GM21723 (cell line): ENCODE measurements around the gene FCN3.
A peak's percentile ranks its signal among the peaks of the same experiment; 100 is the strongest.

Source experiments
- ATAC-seq: cut with Tn5 transposase; IDR thresholded peaks from one replicate; pipeline ENCODE4 v1.9.1; 2021; ENCODE audit warnings: mild to moderate bottlenecking, moderate library complexity; ENCODE audit not compliant: unreplicated experiment

Gene FCN3

DNA sequence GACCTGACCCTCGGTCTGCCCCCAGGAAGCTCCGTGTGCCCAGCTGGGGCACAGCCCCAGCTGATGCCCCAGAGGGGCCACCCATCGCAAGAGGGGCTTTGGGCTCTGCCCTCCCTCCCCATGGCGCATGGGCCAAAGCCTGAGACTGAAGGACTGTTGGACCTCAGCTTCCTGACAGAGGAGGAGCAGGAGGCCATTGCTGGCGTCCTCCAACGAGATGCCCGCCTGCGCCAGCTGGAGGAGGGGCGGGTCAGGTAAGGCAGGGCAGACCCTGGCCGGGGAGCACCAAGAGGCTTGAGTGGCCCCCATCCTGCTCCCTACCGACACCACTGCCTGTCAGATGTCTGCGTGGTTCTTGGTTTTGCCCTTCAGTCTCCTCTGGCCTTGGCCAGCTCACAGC, 29.4 kb downstream of the FCN3 start:
- ATAC-seq: no peak

GRCh38 chr1:27343639-27344025, 31.0 kb downstream of the FCN3 start:
- no peak for ATAC-seq

DNA sequence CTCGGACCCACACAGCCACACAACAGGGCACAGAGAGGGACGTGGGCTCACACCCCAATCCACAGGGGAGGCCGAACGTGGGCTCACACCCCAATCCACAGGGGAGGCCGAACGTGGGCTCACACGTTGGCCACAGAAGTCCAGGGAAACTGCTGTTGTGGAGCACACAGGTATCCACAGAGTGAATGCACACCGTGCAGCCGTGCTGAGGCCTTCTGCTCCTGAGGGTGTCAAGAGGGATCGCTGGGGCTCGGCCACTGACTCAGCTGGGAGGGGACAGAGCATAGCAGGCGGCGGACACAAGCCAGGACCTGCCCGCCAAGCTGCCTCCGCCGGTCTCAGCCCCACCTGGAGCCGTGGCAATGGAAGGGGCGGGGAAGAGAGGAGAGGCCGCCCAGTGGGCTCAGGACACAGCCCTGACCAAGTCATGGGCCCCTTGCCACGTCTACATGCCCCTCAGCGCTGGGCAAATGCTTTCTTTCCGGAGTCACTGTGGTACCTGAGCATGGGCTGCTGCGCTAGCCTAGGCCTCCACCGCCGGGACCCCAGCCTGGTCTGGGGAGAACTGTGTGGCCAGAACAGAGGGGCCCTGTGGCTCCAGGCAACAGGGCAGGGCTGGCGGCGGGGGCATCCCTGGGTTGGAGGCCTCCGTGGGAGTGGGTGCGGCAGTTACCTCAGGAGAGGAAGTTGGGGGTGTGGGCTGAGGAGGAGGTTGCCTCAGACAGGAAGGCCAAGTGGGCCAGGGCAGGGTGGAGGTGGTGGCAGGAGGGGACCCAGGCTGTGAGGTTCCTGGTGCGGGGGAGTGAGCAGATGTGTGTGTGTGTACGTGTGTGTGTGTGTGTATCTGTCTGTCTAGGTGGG, 31.6 kb downstream of the FCN3 start:
- ATAC-seq: peak; percentile 36

- ATAC-seq: peak; percentile 11
These were observed 32.2 kb downstream of the FCN3 start for GRCh38 chr1:27342391-27342777.

DNA sequence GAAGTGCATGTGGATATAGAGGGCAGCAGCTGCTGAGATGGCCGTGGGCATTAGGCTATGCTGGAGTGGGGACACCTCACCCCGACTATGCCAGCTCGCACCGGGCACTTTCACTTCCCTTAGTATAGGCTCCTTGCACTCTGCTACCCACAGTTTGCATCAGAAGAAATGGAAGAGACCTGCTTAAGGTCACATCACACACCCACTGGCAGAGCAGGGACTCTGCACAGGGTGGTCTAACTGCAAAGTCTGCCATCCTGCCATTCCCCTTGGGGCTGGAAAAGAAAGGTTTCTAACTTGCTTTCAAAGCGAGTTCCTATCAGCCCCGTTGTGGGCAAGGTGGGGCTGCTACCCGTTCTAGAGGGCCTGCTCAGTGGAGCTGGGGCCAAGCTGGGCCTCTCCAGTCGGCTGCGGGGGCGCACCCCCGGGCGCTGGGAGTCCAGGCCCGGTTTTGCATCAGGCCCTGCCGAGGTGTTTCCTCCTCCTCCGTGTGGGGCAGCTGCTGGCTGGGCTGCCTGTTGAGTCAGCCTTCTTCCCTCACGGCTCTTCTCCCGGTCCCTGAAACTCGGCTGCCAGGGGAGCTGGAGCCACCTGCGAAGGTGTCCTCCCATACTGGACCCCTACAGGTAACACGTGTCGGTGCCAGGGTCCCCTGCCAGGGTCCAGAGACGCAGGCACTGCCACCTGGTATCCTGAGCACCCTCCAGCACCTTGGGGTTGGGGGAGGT, 32.9 kb downstream of the FCN3 start, which contains the start of gene SYTL1:
Gene SYTL1, plus strand, starts transcription at position 498 of the 728 bp plus-strand sequence. CDS start 3,313 bp downstream, outside the sequence.
- peak; percentile 64 for ATAC-seq

DNA sequence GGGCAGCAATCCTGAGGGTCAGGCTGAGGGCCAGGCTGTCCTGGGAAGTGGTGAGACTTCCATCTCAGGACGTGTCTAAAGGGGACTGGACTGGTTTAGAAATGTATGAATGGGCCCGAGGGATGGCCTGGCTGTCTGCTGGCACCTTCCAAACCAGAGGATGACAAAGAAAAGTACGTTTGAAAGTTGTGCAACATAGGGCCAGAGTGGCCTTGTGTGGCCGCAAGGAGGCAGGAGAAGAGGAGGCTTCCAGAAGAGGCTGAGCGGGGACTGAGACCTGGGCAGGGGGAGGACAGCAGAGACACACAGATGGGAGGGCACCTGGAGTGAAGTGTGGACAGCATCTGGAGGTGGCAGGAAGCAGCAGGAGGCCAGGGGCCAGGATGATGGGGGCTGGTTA, 35.4 kb downstream of the FCN3 start:
- no peak for ATAC-seq

- no peak for ATAC-seq
These were observed 35.9 kb downstream of the FCN3 start for GRCh38 chr1:27338751-27339150.

DNA sequence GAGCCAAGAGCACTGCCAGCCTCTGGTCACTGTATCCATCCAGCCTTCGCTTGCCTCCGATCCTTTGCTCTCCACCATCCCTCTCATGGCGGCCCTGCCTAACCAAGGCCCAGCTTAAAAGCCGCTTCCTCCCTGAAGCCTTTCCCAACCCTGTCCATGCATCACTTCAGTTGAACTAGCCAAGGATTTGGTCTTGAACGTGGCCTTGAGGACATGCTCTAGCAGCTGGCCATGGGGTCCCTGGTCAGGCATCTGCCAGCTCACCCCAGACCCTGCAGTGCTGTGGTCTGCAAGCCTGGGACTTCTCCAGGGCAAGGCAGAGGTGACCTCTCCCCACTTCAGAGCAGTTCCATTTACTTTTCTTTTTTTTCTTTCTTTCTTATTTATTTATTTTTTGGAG, 37.9 kb downstream of the FCN3 start:
- no peak for ATAC-seq

DNA sequence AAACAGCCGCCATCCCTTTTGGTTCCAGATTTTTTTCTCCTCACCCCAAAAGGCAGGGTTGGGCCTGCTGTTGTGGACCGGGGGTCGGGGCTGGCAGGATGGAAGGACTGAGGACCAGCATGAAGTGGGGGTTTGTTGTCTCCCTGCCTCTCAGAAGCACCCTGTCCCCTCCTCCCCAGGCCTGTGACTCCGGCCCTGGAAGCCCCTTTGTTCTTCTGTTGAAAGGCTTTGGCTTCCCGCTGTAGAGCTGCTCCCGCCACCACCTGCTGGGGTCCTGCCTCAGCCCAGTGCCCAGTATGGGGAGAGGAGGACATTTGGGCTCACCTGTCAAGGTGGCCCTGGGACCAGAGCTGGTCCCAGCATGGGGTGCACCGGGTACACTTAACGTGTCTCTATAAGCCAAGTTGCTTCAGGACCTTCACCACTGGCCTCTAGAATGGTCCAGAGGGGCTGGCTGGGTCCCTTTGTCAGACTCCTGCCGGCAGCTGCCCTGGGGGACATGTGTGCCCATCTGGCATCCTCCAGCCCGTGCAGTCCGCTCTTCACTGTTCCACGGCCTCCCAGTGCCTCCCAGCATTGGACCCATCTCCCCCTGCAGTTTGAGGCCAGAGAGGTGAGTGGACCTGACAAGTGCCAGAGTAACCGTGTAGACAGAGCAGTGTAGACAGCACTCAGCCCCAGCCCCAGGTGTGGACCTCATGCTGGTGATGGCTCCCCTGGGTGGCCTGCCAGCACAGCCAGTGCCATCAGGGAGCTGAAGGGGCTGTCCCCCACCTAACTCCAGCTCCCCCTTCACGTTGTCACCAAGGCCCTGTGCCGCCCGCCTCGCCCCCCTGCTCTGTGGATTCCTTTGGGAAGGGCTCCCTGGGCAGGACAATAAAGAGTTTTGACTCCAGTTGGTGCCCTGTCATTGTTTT, 38.9 kb downstream of the FCN3 start:
- ATAC-seq: no peak

DNA sequence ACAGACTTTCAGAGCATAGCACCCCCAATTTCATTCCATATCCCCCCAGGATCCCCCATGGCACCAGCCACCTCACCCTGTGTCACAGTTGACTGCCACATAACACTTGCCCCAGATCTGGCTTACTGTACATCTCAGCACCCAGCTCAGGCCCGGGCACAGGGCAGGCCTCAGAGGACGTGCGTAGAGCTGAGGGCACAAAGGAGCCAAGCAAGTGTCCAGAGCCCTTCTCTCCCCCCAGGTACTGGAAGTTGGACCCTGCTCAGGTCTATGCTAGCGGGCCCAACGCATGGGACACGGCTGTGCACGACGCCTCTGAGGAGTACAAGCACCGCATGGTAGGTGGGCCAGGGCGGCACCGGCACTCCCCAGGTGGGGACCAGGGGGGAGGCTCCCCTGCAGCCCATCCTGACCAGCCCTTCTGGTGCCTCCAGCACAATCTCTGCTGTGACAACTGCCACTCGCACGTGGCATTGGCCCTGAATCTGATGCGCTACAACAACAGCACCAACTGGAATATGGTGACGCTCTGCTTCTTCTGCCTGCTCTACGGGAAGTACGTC, 40.8 kb downstream of the FCN3 start:
- no peak for ATAC-seq

DNA sequence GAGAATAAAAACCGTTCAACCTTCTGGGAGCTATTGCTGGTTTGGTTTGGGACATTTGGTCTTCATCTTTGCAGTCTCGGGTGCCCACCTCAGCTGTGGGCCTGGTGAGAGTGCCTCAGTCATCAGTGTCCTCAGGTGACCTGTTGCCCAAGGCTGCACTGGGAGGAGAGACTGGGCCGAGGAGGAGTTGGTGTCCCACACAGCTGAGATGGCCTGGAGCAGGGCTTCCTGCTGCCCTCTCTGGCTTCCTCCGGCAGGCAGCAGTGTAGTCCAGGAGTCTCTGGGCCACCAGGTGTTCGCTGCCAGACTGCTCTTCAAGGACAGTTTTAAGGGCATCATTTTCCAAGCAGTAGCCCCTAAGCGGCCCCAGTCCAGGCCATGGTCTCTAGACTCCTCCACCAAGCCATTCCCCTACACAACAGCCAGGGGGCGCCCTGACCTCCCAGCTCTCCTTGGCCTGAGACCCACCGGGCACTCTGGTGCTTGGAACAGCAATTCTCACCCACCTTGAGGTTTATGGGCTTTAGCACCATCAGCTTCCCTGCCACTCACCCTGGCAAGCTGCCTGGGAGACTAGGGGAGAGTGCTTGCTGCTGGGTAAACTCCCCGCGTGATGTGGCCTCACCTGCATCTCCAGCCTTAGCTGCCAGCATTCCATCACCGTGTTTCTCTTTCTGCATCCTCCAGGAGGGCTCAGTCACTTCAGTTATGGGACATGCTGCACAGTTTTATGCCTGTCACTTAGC, 41.9 kb downstream of the FCN3 start:
- ATAC-seq: no peak

DNA sequence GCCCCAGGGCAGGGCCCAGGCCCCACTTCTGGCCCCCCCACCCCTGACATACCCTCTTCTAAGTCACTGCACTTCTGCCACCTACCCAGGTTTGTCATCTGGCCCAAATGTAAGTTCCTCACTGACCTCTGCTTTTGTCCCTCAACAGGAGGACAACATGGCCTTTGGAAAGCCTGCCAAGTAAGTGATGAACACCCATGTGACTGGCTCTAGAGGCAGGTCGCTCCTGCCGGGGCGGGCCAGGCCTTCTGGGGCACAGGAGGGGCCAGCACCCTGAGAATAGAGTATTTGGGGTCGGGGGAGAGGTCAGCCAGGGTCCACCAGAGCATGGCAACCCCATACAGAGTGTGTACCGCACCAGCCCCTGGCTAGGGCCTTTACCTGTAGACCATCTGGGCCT, 42.7 kb downstream of the FCN3 start:
- ATAC-seq: no peak

- ATAC-seq: no peak
These were observed 43.2 kb downstream of the FCN3 start for GRCh38 chr1:27331426-27331825.

- ATAC-seq: no peak
These were observed 43.8 kb downstream of the FCN3 start for GRCh38 chr1:27330786-27331185.

DNA sequence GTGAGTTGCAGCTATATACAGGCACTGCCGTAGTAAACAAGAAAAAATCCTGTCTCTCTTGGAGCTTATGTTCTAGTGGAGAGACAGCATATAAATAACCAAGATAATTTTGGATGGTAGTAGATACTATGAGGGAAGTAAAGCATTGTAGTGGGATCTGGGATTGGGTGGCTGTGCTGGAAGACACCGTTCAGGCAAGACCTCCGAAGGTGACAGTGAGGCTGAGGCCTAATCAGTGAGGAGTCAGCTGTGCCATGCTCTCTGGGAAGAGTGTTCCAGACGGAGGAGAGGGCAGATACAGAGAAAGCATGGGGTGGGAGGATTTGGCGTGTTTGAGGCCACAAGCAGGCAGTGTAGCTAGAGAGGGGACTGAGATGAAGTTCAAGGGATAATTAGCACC, 46.7 kb downstream of the FCN3 start:
- ATAC-seq: no peak

DNA sequence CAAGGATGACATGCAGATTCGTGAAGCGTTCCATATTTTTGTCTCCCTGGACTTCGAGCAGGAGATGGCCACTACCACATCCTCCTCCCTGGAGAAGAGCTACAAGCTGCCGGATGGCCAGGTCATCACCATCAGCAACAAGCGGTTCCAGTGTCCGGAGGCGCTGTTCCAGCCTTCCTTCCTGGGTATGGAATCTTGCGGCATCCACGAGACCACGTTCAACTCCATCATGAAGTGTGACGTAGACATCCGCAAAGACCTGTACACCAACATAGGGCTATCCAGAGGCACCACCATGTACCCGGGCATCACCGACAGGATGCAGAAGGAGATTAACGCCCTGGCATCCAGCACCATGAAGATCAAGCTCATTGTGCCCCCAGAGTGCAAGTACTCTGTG, 49.3 kb downstream of the FCN3 start:
- no peak for ATAC-seq

DNA sequence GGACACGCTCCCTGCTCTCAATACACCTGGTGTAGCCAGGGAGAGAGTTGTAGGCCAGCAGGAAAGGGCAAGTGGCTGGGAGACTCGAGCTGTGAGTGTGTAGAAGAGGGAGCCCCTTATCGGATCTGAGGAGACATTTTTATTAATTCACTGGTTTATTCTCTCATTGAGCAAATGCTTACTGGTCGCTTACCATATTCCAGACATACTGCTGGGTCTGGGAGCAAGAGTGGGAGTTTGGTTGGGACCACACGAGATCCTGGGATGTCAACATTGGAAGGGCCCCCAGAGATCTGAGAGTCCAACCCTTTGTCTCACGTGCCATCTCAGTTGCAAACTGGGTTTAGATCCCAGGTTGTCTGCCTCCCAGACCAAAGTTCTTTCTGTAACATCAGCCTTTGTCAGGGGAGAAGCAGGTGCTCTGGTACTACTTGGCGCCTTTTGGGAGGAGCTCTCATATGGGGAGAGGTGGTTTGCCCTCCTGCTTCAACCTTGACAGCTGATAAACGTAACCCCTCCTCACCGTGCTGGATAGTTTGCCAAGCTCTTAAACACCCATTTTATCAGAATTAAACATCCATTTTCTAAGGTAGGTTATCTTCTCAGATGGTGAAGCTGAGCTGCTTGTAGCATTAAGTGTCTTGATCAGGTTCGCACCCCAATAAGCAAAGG, 51.9 kb downstream of the FCN3 start:
- no peak for ATAC-seq

DNA sequence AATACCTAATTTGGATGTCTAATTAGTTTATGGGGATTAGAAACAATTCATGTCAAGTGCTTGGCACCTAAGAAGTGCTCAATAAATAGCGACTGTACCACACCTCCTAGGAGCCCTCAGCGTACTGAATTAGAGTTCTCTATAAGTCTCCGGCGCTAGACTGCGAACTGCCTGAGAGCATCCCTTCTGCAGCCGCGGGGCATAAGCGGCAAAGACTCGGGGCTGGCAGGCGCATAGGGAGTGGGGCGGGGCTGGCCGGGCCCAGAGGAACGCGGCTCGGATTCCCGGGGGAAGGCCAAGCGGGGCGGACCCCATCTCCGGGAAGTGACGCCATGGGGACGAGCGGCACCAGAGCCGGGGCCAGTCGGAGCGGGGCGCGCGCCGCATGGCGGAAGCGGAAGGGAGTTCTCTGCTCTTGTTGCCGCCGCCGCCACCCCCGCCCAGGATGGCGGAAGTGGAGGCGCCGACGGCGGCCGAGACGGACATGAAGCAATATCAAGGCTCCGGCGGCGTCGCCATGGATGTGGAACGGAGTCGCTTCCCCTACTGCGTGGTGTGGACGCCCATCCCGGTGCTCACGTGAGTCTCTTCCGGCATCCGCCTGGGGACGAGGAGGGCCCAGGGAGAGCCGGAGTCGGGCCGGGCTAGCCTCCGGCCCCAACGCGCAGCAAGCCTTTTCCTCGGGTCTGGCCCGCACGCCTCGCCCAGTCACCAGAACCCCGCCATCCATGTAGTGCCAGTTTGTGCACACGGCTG, 52.6 kb downstream of the FCN3 start, which contains the start of gene TMEM222:
Gene TMEM222, plus strand, starts transcription at position 351 of the 756 bp plus-strand sequence. Its CDS starts 35 bp downstream, at position 386.
- peak; percentile 93 for ATAC-seq
